ENCODE measurements around the gene PAQR5. TPM values are rescaled to one million over a fixed set of nuclear protein-coding genes. Genes with fewer than 3 reads are reported as not detected.

The PAQR5 gene
- total RNA-seq, 1 experiment from 2014 or later, result 3.4 TPM

DNA sequence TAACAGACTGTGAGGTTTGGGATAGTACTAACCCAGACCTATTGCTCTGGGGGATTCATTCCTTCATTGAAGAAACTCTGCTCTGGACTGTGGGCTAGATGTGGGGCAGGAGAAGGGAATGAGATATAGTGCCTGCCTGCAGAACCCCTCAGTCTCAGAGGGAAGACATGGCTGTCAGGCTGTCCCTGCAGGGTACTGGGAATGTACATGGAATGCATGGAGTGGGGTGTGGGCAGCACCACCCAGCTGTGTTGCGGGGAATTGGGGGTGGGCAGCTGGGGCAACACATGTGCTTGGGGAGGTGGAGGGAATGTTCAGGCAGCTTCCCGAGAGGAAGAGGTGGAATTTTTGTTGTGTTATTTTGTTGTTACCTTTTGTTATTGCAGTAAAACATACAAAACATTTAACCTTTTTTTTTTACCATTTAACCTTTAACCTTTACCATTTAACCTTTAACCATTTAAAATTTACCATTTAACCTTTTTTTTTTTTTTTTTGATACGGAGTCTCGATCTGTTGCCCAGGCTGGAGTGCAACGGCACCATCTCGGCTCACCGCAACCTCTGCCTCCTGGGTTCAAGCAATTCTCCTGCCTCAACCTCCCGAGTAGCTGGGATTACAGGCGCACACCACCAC, 7.3 kb downstream of the PAQR5 start:
- Mint-ChIP-seq H3K36me3 (ENCODE audit: insufficient read depth, unreplicated experiment) (no peaks in the 10 kb centered on the region), H3K27ac (ENCODE audit: unreplicated experiment) (no peak overlapping the region), H3K4me1 (ENCODE audit: low read depth, unreplicated experiment) (peaks cover 3% of the 10 kb centered on the region), H3K27me3 (ENCODE audit: insufficient read depth, unreplicated experiment) (no peaks in the 10 kb centered on the region), H3K4me3 (ENCODE audit: unreplicated experiment) (no peak overlapping the region), H3K9me3 (ENCODE audit: unreplicated experiment) (no peaks in the 10 kb centered on the region)
- TF ChIP-seq, protein P1, sequence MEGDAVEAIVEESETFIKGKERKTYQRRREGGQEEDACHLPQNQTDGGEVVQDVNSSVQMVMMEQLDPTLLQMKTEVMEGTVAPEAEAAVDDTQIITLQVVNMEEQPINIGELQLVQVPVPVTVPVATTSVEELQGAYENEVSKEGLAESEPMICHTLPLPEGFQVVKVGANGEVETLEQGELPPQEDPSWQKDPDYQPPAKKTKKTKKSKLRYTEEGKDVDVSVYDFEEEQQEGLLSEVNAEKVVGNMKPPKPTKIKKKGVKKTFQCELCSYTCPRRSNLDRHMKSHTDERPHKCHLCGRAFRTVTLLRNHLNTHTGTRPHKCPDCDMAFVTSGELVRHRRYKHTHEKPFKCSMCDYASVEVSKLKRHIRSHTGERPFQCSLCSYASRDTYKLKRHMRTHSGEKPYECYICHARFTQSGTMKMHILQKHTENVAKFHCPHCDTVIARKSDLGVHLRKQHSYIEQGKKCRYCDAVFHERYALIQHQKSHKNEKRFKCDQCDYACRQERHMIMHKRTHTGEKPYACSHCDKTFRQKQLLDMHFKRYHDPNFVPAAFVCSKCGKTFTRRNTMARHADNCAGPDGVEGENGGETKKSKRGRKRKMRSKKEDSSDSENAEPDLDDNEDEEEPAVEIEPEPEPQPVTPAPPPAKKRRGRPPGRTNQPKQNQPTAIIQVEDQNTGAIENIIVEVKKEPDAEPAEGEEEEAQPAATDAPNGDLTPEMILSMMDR (IDR thresholded peaks at IDR 0.05; ENCODE audit: insufficient read depth in 1 of 2, low read depth in 1 of 2, low read length in 1 of 2, severe bottlenecking in 1 of 2, unreplicated experiment in 1 of 2), result no peak
- no TSS peak for BruUV-seq (replicated peaks)
- Histone ChIP-seq H3K36me3 (ENCODE audit: control insufficient read depth, insufficient read depth, low read length) (no peaks in the 10 kb centered on the region), H3K27me3 (replicated peaks; ENCODE audit: control insufficient read depth, insufficient read depth, low read length) (no peaks in the 10 kb centered on the region), H3K4me1 (no peaks in the 10 kb centered on the region), H3K4me3 (ENCODE audit: low read depth, low read length) (no peak overlapping the region), H3K9me3 (no peaks in the 10 kb centered on the region)
- ChIA-PET POLR2A (no interaction called here), CTCF (no interaction called here)
- no peak for DNase-seq
- intact Hi-C loops (cut with micrococcal nuclease; ENCODE audit: unreplicated experiment), result no loop called here

DNA sequence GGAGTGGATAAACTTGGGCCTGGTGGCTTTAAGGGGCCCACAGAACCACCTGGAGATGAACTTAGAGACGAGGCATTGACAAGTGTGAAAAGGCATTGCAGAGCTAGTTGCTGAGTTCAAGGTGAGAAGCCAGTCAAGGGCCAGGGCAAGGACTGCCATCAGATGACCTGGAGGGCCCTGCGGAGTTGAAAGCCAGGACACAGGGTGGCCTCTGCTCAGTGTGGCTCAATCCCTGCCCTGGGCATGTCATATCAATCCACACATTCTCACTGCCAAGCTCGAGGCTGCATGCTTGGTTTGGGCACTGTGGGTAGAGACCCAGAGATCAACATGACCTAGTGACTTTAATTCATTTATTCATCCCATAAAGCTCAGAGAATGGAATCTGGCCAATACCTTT, 9.2 kb downstream of the PAQR5 start:
- CTCF ChIA-PET, result no interaction called here

DNA sequence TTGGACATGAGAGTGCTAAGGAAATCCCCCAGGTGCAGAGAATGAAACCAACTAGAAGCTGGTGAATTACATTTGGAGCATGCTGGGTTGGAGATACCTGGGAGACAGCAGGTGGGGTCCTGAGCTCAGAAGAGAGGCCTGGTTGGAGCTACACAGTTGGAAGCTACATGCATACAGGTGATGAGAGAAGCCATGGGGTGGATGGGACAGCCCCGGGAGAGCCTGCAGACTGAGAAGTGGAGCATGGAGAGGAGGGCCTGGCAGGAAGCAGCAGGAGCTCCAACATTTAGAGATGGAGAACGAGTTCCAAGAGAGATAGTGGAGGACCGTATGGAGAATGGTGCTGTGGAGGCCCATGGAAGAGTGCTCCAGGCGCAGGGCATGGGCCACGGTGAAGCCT, 10.2 kb downstream of the PAQR5 start:
- CTCF ChIA-PET, result interaction anchor here (1.0 kb wide), 1 partner anchor 86 kb away, joined by 6 read pairs; no protein-coding TSS in a partner anchor
- no peaks in the 10 kb centered on the region for H3K9me3 Mint-ChIP-seq (ENCODE audit: unreplicated experiment)
- no peak overlapping the region for H3K4me3 Mint-ChIP-seq (ENCODE audit: unreplicated experiment)
- Histone ChIP-seq H3K4me3 (ENCODE audit: low read depth, low read length) (no peak overlapping the region), H3K36me3 (ENCODE audit: control insufficient read depth, insufficient read depth, low read length) (no peaks in the 10 kb centered on the region), H3K27me3 (replicated peaks; ENCODE audit: control insufficient read depth, insufficient read depth, low read length) (no peaks in the 10 kb centered on the region), H3K9me3 (no peaks in the 10 kb centered on the region), H3K4me1 (no peaks in the 10 kb centered on the region)
- H3K36me3 Mint-ChIP-seq (ENCODE audit: insufficient read depth, unreplicated experiment), result no peaks in the 10 kb centered on the region
- intact Hi-C loops (cut with micrococcal nuclease; ENCODE audit: unreplicated experiment), result no loop called here
- TF ChIP-seq, protein P1 (IDR thresholded peaks at IDR 0.05; ENCODE audit: insufficient read depth in 1 of 2, low read depth in 1 of 2, low read length in 1 of 2, severe bottlenecking in 1 of 2, unreplicated experiment in 1 of 2), result no peak
- H3K27me3 Mint-ChIP-seq (ENCODE audit: insufficient read depth, unreplicated experiment), result no peaks in the 10 kb centered on the region
- peaks cover 5% of the 10 kb centered on the region for H3K4me1 Mint-ChIP-seq (ENCODE audit: low read depth, unreplicated experiment)
- DNase-seq, result no peak
- H3K27ac Mint-ChIP-seq (ENCODE audit: unreplicated experiment), result no peak overlapping the region
- POLR2A ChIA-PET, result no interaction called here
- BruUV-seq (replicated peaks), result no TSS peak

More for the DNA sequence above, 9.2 kb downstream of the PAQR5 start:
- H3K4me3 Mint-ChIP-seq (ENCODE audit: unreplicated experiment), result no peak overlapping the region
- no peaks in the 10 kb centered on the region for H3K27me3 Mint-ChIP-seq (ENCODE audit: insufficient read depth, unreplicated experiment)
- BruUV-seq (replicated peaks), result no TSS peak
- POLR2A ChIA-PET, result no interaction called here
- TF ChIP-seq, protein P1 (IDR thresholded peaks at IDR 0.05; ENCODE audit: insufficient read depth in 1 of 2, low read depth in 1 of 2, low read length in 1 of 2, severe bottlenecking in 1 of 2, unreplicated experiment in 1 of 2), result no peak
- no peak overlapping the region for H3K4me3 ChIP-seq (ENCODE audit: low read depth, low read length)
- no peak overlapping the region for H3K27ac Mint-ChIP-seq (ENCODE audit: unreplicated experiment)
- no peaks in the 10 kb centered on the region for H3K36me3 ChIP-seq (ENCODE audit: control insufficient read depth, insufficient read depth, low read length)
- no peaks in the 10 kb centered on the region for H3K36me3 Mint-ChIP-seq (ENCODE audit: insufficient read depth, unreplicated experiment)
- intact Hi-C loops (cut with micrococcal nuclease; ENCODE audit: unreplicated experiment), result no loop called here
- H3K9me3 ChIP-seq, result no peaks in the 10 kb centered on the region
- H3K4me1 Mint-ChIP-seq (ENCODE audit: low read depth, unreplicated experiment), result peaks cover 5% of the 10 kb centered on the region
- H3K9me3 Mint-ChIP-seq (ENCODE audit: unreplicated experiment), result no peaks in the 10 kb centered on the region
- DNase-seq, result no peak
- no peaks in the 10 kb centered on the region for H3K4me1 ChIP-seq
- no peaks in the 10 kb centered on the region for H3K27me3 ChIP-seq (replicated peaks; ENCODE audit: control insufficient read depth, insufficient read depth, low read length)
